Astrocyte (in vitro differentiated cells and primary cell): ENCODE measurements around the gene CDH23. TPM values are rescaled to one million over a fixed set of nuclear protein-coding genes. Genes with fewer than 3 reads are reported as not detected.

Experiments used
- DNase-seq: peaks from one replicate; pipeline ENCODE4 v3.0.0-alpha.2; 2010; ENCODE audit warnings: low read depth
- FAIRE-seq: peaks from 2 replicates; lab custom pipeline; 2011; peaks lifted over from hg19 to GRCh38; lab: Jason Lieb, UNC
- H2AFZ ChIP-seq: 2 replicates; pipeline ENCODE4 v1.6.0; 2012; ENCODE audit warnings: low read depth, low read length, inconsistent platforms
- H3K27ac ChIP-seq: 2 replicates; pipeline ENCODE4 v1.5.1; 2011; ENCODE audit warnings: low read depth, low read length, inconsistent platforms
- H3K27me3 ChIP-seq: 2 replicates; pipeline ENCODE4 v1.6.0; 2011; ENCODE audit warnings: low read length, inconsistent platforms; ENCODE audit not compliant: insufficient read depth
- H3K36me3 ChIP-seq: 2 replicates; pipeline ENCODE4 v1.5.1; 2011; ENCODE audit warnings: low read length, inconsistent platforms; ENCODE audit not compliant: insufficient read depth
- H3K4me1 ChIP-seq: 2 replicates; pipeline ENCODE4 v1.5.1; 2011; ENCODE audit warnings: low read length, inconsistent platforms; ENCODE audit not compliant: insufficient read depth
- H3K4me2 ChIP-seq: 2 replicates; pipeline ENCODE4 v1.6.0; 2012; ENCODE audit warnings: low read length, inconsistent platforms
- H3K4me3 ChIP-seq: 2 replicates; pipeline ENCODE4 v1.5.1; 2011; ENCODE audit warnings: low read depth, mild to moderate bottlenecking, low read length, inconsistent platforms; ENCODE audit not compliant: insufficient read depth
- H3K79me2 ChIP-seq: 2 replicates; pipeline ENCODE4 v1.6.0; 2012; ENCODE audit warnings: mild to moderate bottlenecking, low read length, inconsistent platforms; ENCODE audit not compliant: insufficient read depth
- H3K9ac ChIP-seq: 2 replicates; pipeline ENCODE4 v1.6.0; 2012; ENCODE audit warnings: mild to moderate bottlenecking, low read length, inconsistent platforms
- H3K9me3 ChIP-seq: 2 replicates; pipeline ENCODE4 v1.5.1; 2012; ENCODE audit warnings: low read depth, mild to moderate bottlenecking, low read length, inconsistent platforms; ENCODE audit not compliant: insufficient read depth
- H4K20me1 ChIP-seq: 2 replicates; pipeline ENCODE4 v1.6.0; 2012; ENCODE audit warnings: low read length, inconsistent platforms; ENCODE audit not compliant: insufficient read depth
- H3K27ac Mint-ChIP-seq: one replicate; pipeline ENCODE4 v1.8.0; 2021; ENCODE audit warnings: mild to moderate bottlenecking, mixed read lengths; ENCODE audit not compliant: unreplicated experiment
- H3K27me3 Mint-ChIP-seq: one replicate; pipeline ENCODE4 v1.8.0; 2021; ENCODE audit warnings: low read depth, mixed read lengths; ENCODE audit not compliant: unreplicated experiment
- H3K36me3 Mint-ChIP-seq: one replicate; pipeline ENCODE4 v1.8.0; 2021; ENCODE audit warnings: low read depth, mixed read lengths; ENCODE audit not compliant: unreplicated experiment
- H3K4me1 Mint-ChIP-seq: one replicate; pipeline ENCODE4 v1.8.0; 2021; ENCODE audit warnings: low read depth, mixed read lengths; ENCODE audit not compliant: unreplicated experiment
- H3K4me3 Mint-ChIP-seq: one replicate; pipeline ENCODE4 v1.8.0; 2021; ENCODE audit warnings: mild to moderate bottlenecking, moderate library complexity, mixed read lengths; ENCODE audit not compliant: unreplicated experiment
- H3K9me3 Mint-ChIP-seq: one replicate; pipeline ENCODE4 v1.8.0; 2021; ENCODE audit warnings: mild to moderate bottlenecking, mixed read lengths; ENCODE audit not compliant: unreplicated experiment
- EZH2 ChIP-seq: IDR thresholded peaks from 2 replicates; pipeline ENCODE4 v1.6.1; 2012; ENCODE audit warnings: mild to moderate bottlenecking, low read length, inconsistent platforms; ENCODE audit not compliant: insufficient read depth
- total RNA-seq: library from RNA; stranded (reverse); gene quantifications from 2 replicates; pipeline ENCODE4 v1.2.1, GENCODE V29; 2021
- TF ChIP-seq, protein P1 (sequence below): IDR thresholded peaks from 2 replicates; pipeline ENCODE4 v1.5.1; 2011; ENCODE audit warnings: low read depth, mild to moderate bottlenecking, inconsistent platforms, low read length, moderate library complexity; ENCODE audit not compliant: insufficient read depth

The CDH23 gene
- total RNA-seq, 1 donor from 2014 or later, result not detected

DNA sequence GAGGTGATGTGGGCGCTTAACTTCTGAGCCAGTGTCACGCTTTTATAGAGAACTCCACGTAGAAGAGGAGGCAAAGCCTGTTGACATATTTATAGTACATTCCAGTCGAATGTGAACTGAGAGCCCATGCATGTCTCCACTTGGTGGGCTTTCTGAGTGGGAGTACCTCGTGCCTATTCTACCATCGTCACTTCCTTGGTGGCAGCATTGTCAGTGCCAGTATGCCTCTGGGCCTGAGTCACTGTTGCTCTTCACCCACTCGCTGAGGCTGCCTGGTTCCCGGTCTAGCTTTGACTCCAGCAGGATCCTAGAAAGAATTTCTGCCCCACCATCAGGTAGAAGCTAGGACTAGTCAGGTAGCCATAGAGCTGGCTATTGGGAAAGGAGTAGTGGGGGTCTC, 30.0 kb upstream of the CDH23 start:
- Mint-ChIP-seq H3K27ac (no peak overlapping the region), H3K27me3 (peaks cover 31% of the 10 kb centered on the region), H3K36me3 (peaks cover 2% of the 10 kb centered on the region), H3K9me3 (no peaks in the 10 kb centered on the region), H3K4me1 (peaks cover 16% of the 10 kb centered on the region), H3K4me3 (no peak overlapping the region)
- Histone ChIP-seq H3K9me3 (no peaks in the 10 kb centered on the region), H2AFZ (no peak overlapping the region), H3K36me3 (no peaks in the 10 kb centered on the region), H3K79me2 (no peaks in the 10 kb centered on the region), H3K4me3 (no peak overlapping the region), H3K27me3 (peaks cover 4% of the 10 kb centered on the region), H3K27ac (no peak overlapping the region), H4K20me1 (peaks cover 8% of the 10 kb centered on the region), H3K4me1 (peaks cover 7% of the 10 kb centered on the region), H3K4me2 (no peak overlapping the region), H3K9ac (no peak overlapping the region)
- FAIRE-seq (no peak), DNase-seq (no peak)
- TF ChIP-seq EZH2, result no peak
- TF ChIP-seq, protein P1, sequence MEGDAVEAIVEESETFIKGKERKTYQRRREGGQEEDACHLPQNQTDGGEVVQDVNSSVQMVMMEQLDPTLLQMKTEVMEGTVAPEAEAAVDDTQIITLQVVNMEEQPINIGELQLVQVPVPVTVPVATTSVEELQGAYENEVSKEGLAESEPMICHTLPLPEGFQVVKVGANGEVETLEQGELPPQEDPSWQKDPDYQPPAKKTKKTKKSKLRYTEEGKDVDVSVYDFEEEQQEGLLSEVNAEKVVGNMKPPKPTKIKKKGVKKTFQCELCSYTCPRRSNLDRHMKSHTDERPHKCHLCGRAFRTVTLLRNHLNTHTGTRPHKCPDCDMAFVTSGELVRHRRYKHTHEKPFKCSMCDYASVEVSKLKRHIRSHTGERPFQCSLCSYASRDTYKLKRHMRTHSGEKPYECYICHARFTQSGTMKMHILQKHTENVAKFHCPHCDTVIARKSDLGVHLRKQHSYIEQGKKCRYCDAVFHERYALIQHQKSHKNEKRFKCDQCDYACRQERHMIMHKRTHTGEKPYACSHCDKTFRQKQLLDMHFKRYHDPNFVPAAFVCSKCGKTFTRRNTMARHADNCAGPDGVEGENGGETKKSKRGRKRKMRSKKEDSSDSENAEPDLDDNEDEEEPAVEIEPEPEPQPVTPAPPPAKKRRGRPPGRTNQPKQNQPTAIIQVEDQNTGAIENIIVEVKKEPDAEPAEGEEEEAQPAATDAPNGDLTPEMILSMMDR, result no peak

DNA sequence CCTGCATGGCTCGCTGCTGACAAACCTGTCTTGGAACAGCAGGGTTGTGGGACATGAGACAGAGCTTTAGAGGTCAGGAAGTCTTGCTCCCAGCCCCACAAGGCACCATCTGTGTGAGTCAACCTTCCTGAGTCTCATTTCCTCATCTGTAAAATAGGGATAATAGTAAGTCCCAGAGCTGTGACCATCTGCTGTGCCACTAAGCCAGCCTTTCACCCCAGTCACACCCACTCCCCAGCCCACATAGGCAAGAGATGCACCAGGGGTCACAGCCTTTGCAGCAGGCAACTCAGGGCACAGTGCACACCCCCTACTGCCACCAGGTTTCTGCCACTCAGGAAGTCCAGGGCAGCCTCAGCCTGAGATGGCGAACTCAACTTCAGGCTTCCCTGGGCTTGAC, 29.4 kb upstream of the CDH23 start:
- Histone ChIP-seq H4K20me1 (peaks cover 8% of the 10 kb centered on the region), H3K36me3 (no peaks in the 10 kb centered on the region), H3K9me3 (no peaks in the 10 kb centered on the region), H3K4me2 (no peak overlapping the region), H3K79me2 (no peaks in the 10 kb centered on the region), H3K4me3 (no peak overlapping the region), H3K9ac (no peak overlapping the region), H3K4me1 (peaks cover 7% of the 10 kb centered on the region), H3K27ac (no peak overlapping the region), H2AFZ (no peak overlapping the region), H3K27me3 (peaks cover 10% of the 10 kb centered on the region)
- Mint-ChIP-seq H3K27me3 (peaks cover 31% of the 10 kb centered on the region), H3K36me3 (peaks cover 2% of the 10 kb centered on the region), H3K4me1 (peaks cover 16% of the 10 kb centered on the region), H3K4me3 (no peak overlapping the region), H3K27ac (no peak overlapping the region), H3K9me3 (no peaks in the 10 kb centered on the region)
- FAIRE-seq (no peak), DNase-seq (no peak)
- no peak for TF ChIP-seq EZH2
- TF ChIP-seq, protein P1, result no peak

DNA sequence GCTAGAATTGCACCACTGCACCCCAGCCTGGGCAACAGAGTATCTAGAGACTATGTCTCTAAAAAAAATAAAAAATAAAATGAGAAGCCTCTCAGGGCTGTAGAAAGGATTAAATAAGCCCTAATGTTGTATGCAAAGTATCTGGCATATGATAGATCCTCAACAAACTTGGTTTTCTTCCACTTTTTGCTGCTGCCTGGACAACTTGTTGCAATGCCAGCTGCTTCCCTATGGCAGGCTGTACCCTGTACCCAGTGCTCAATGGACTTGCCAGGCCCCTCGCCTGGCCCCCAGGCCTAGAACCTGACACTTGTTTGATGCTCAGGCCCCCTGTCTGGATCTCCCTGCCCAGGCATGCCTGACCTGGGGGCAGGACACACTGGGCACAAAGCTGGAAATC, 28.5 kb upstream of the CDH23 start:
- Histone ChIP-seq H3K27ac (no peak overlapping the region), H2AFZ (no peak overlapping the region), H3K27me3 (peaks cover 18% of the 10 kb centered on the region), H3K9ac (no peak overlapping the region), H3K4me3 (no peak overlapping the region), H3K79me2 (no peaks in the 10 kb centered on the region), H4K20me1 (peaks cover 8% of the 10 kb centered on the region), H3K9me3 (no peaks in the 10 kb centered on the region), H3K36me3 (no peaks in the 10 kb centered on the region), H3K4me1 (peaks cover 7% of the 10 kb centered on the region), H3K4me2 (no peak overlapping the region)
- H3K9me3 Mint-ChIP-seq, result no peaks in the 10 kb centered on the region
- peaks cover 31% of the 10 kb centered on the region for H3K27me3 Mint-ChIP-seq
- no peak overlapping the region for H3K27ac Mint-ChIP-seq
- H3K4me3 Mint-ChIP-seq, result no peak overlapping the region
- FAIRE-seq (no peak), DNase-seq (no peak)
- H3K36me3 Mint-ChIP-seq, result no peaks in the 10 kb centered on the region
- TF ChIP-seq, protein P1, result no peak
- TF ChIP-seq EZH2, result no peak
- H3K4me1 Mint-ChIP-seq, result peaks cover 16% of the 10 kb centered on the region
